ENCODE results near the gene ANKRD6.

GRCh38 chr6:89669002-89669401 is 236.1 kb downstream of the ANKRD6 start:
- TF ChIP-seq POLR2AphosphoS5 (IDR thresholded peaks at IDR 0.05), result no peak
- TF ChIP-seq CTCF (IDR thresholded peaks at IDR 0.05), result no peak
- TF ChIP-seq POLR2A (IDR thresholded peaks at IDR 0.05), result no peak
